Measurements from ENCODE around the gene PRICKLE1.

DNA sequence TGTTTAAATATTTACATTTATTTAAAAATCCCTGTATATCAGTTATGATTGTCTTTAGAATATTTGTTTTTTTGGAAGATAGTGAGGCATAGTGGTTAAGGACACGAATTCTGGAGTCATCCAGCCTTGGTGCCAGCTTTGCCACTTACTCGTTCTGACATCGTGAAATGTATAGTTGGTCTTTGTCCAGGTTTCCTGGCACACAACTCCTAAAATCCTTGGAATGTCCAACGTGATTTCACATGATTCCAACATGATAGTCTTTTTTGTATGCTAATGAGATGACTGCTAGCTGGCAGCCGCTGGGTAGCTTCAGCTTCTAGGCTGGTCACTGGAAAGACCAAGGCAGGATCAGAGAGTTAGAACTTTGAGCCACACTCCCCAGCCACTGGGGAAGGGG lies 64.8 kb downstream of the PRICKLE1 start:
- TF ChIP-seq ZNF121 (CRISPR knock-in tag; conservative IDR thresholded peaks at IDR 0.05), result no peak
- TF ChIP-seq BHLHE40 (IDR thresholded peaks at IDR 0.05; ENCODE audit: low read length), result no peak
- no peak for TF ChIP-seq ZNF217 (CRISPR knock-in tag; IDR thresholded peaks at IDR 0.05)
- TF ChIP-seq MTA1 (IDR thresholded peaks at IDR 0.05; ENCODE audit: borderline replicate concordance), result no peak
